Measurements from ENCODE around the gene GMPPA.

The GMPPA gene

DNA sequence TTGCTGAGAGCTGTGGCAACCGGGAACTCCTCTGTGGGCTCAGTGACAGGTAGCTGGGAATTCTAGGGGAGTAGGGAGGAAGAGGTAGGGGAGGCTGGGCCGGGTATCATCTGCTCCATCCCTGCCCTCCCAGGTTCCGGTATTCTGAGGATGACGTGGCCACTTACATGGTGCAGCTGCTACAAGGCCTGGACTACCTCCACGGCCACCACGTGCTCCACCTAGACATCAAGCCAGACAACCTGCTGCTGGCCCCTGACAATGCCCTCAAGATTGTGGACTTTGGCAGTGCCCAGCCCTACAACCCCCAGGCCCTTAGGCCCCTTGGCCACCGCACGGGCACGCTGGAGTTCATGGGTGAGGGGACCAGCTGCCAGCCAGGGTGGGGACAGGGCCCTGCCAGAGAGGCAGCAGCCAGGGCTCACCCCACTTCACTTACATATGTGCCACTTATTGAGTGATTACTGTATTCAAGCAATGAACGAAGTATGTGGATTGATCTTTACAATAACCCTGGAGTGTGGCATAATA lies 8.0 kb upstream of the GMPPA start:
- H3K27ac ChIP-seq, result no peak overlapping the region
- ChIA-PET POLR2A (ENCODE audit: low non-redundant PET) (no interaction called here), CTCF (interaction anchor here (0.8 to 1.6 kb wide), 2 partner anchors 8 to 87 kb away, joined by 5 to 6 read pairs; no protein-coding TSS in a partner anchor)
- no peak for DNase-seq (ENCODE audit: low spot score)
- no peak for TF ChIP-seq CTCF (conservative IDR thresholded peaks at IDR 0.05; ENCODE audit: low read depth)

GRCh38 chr2:219491278-219491963 lies 7.3 kb upstream of the GMPPA start:
- ChIA-PET CTCF (interaction anchor here (1.6 kb wide), 1 partner anchor 9 kb away, joined by 6 read pairs; no protein-coding TSS in a partner anchor), POLR2A (ENCODE audit: low non-redundant PET) (no interaction called here)
- no peak overlapping the region for H3K27ac ChIP-seq
- no peak for DNase-seq (ENCODE audit: low spot score)
- TF ChIP-seq CTCF (conservative IDR thresholded peaks at IDR 0.05; ENCODE audit: low read depth), result no peak

GRCh38 chr2:219492575-219492974 lies 6.1 kb upstream of the GMPPA start:
- H3K27ac ChIP-seq, result no peak overlapping the region
- POLR2A ChIA-PET (ENCODE audit: low non-redundant PET), result no interaction called here
- DNase-seq (ENCODE audit: low spot score), result no peak
- CTCF ChIA-PET, result no interaction called here
- TF ChIP-seq CTCF (conservative IDR thresholded peaks at IDR 0.05; ENCODE audit: low read depth), result no peak

DNA sequence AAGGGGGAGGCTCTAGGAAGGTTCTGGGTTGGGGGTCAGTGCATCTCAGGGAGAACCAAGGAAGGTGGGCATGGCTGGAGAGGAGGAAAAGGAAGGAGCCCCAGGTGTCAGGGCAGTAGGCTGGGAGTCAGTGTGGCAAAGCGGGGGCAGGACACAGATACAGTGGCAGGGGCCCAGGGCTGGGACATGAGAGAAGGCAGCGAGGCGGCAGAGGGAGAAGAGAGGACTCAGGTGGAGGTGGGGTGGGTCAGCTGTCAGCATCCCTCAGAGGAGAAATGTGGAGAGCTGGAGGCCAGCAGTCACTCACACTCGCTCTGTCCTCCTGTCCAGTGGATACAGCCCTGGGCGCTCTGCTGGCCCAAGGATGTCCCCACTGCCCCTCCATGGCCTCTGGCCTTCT lies 5.6 kb upstream of the GMPPA start:
- DNase-seq (ENCODE audit: low spot score), result no peak
- POLR2A ChIA-PET (ENCODE audit: low non-redundant PET), result no interaction called here
- TF ChIP-seq CTCF (conservative IDR thresholded peaks at IDR 0.05; ENCODE audit: low read depth), result no peak
- H3K27ac ChIP-seq, result no peak overlapping the region
- CTCF ChIA-PET, result no interaction called here

DNA sequence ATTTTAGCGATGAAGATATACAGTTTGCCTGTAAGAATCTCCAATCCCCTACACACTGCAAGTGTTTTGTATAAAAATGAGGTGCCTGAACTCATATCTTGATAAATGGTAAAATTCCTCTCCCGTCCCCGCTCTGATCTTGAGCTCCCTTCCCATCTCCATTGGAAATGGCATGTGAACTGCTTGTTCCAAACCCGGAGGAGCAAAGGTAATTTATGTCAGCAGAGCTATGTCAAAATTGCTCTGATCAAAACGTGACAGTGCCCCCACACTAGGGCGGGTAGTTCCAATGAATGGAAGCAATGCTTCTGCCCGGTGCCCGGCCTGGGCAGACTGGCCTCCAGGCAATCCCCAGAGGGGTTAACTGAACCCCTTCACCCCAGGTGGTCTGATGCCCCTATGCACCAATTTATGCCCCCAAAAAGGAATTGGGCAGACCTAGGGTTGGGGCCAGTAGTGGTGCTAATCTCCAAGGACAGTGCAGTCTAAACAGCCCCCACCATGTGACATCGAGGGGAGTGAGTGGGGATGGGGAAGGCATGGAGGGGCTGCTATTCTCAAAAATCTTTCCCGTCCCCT lies 3.6 kb upstream of the GMPPA start:
- ChIA-PET POLR2A (ENCODE audit: low non-redundant PET) (interaction anchor here (0.6 kb wide), 1 partner anchor 14 kb away, joined by 3 read pairs; no protein-coding TSS in a partner anchor), CTCF (interaction anchor here (0.5 to 1.6 kb wide), 9 partner anchors 13 to 93 kb away, joined by 3 to 8 read pairs (median 4); no protein-coding TSS in a partner anchor)
- DNase-seq (ENCODE audit: low spot score), result no peak
- TF ChIP-seq CTCF (conservative IDR thresholded peaks at IDR 0.05; ENCODE audit: low read depth), result 0 out of 2 replicates have a peak, but pooled peaks have one; percentile 42
- H3K27ac ChIP-seq, result no peak overlapping the region

GRCh38 chr2:219495531-219496122 lies 3.1 kb upstream of the GMPPA start:
- TF ChIP-seq CTCF (conservative IDR thresholded peaks at IDR 0.05; ENCODE audit: low read depth), result peak; percentile 9; the same call in 1 of the 2 replicates
- ChIA-PET POLR2A (ENCODE audit: low non-redundant PET) (interaction anchor here (0.6 kb wide), 2 partner anchors 13 to 587 kb away, joined by 3 read pairs; no protein-coding TSS in a partner anchor), CTCF (interaction anchor here (0.7 to 1.6 kb wide), 11 partner anchors 9 to 108 kb away, joined by 3 to 8 read pairs (median 4); partner anchors contain the start of gene DNPEP)
- H3K27ac ChIP-seq, result no peak overlapping the region
- DNase-seq (ENCODE audit: low spot score), result peak; percentile 73

Measured in RWPE1 (cell line).